ENCODE results near the gene NGFR.

The NGFR gene

DNA sequence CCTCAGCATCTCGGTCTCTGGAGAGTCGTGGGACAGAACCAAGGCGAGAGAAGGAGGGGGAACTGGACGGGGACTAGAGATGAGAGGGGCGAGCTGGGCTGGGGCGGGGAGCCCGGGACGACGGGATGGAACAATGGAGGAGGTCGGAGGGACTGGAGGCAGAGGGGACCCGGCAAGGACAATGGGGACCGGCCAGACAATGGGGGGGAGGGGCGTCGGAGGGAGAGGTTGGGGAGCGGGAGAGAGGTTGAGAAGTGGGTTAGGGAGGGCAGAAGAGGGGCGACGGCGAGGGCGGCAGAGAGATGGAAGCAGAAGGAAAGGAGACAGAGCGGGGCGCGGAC is 719 bp downstream of the NGFR start (continued):
- no peak for TF ChIP-seq ZNF658 (tag by site-specific recombination; IDR thresholded peaks at IDR 0.05)
- no peak for TF ChIP-seq ZNF10 (tag by site-specific recombination; IDR thresholded peaks at IDR 0.05)
- no peak for TF ChIP-seq ZNF169 (tag by site-specific recombination; IDR thresholded peaks at IDR 0.05)
- no peak for TF ChIP-seq ZNF768 (tag by site-specific recombination; IDR thresholded peaks at IDR 0.05)
- no peak for TF ChIP-seq ZNF324 (tag by site-specific recombination; IDR thresholded peaks at IDR 0.05)
- TF ChIP-seq WT1 (tag by site-specific recombination; IDR thresholded peaks at IDR 0.05): no peak

DNA sequence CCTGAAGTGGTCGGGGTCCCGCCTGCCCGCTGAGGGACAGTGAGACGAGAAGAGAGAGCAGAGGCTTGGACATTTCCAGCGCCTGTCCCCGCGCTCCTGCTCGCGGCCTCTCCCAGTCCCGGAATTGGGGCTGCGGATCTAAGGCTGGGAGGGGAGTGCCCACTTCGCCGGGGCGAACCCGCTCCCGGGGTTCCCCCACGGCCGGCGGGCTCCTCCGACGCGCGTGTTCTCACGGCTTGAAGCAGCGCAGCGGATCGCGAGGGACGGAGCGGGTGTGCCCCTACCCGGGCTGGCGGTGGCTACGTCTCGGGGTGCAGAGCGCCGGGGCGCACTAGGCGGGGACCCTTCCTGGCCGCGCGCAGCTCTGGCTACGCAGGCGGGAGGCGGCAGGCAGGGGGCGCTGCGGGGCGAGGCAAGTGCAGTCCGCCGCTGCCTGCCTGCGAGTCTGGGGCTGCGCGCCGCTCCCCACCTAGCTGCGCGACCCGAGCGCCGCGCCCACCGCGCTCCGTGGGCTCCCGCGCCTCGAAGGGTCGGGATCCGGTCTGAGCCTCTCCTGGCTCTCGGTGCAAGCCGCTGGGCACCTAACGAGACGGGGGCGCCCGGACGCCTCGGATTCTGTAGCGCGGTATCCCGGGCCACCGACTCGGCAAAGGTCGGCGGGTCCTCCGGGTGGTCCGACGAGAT is 1.2 kb downstream of the NGFR start:
- peaks cover 13% of the 10 kb centered on the region for H3K4me1 ChIP-seq (ENCODE audit: control insufficient read depth, insufficient read depth, low read length)
- ChIA-PET POLR2A (interaction anchor here (0.5 to 4.5 kb wide), 5 partner anchors 11 to 80 kb away, joined by 3 to 32 read pairs (median 3); no protein-coding TSS in a partner anchor), CTCF (interaction anchor here (0.6 to 4.5 kb wide), 25 partner anchors 9 to 503 kb away, joined by 3 to 59 read pairs (median 5); no protein-coding TSS in a partner anchor)
- peak overlapping the region; percentile 51 for H3K4me3 ChIP-seq (ENCODE audit: low read depth, low read length)
- no peaks in the 10 kb centered on the region for H3K36me3 ChIP-seq (ENCODE audit: control insufficient read depth in 2 of 2, insufficient read depth in 1 of 2, low read length in 2 of 2)
- H3K27ac ChIP-seq (ENCODE audit: extremely low read depth, low read depth, low read length): peak overlapping the region; percentile 27; the same call in 1 of the 2 replicates
- no peaks in the 10 kb centered on the region for H3K9me3 ChIP-seq (ENCODE audit: control insufficient read depth, insufficient read depth, low read depth, low read length)
- TF ChIP-seq, protein P1, sequence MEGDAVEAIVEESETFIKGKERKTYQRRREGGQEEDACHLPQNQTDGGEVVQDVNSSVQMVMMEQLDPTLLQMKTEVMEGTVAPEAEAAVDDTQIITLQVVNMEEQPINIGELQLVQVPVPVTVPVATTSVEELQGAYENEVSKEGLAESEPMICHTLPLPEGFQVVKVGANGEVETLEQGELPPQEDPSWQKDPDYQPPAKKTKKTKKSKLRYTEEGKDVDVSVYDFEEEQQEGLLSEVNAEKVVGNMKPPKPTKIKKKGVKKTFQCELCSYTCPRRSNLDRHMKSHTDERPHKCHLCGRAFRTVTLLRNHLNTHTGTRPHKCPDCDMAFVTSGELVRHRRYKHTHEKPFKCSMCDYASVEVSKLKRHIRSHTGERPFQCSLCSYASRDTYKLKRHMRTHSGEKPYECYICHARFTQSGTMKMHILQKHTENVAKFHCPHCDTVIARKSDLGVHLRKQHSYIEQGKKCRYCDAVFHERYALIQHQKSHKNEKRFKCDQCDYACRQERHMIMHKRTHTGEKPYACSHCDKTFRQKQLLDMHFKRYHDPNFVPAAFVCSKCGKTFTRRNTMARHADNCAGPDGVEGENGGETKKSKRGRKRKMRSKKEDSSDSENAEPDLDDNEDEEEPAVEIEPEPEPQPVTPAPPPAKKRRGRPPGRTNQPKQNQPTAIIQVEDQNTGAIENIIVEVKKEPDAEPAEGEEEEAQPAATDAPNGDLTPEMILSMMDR (tag by site-specific recombination; IDR thresholded peaks at IDR 0.05): peak; percentile 85
- TF ChIP-seq ZNF658 (tag by site-specific recombination; IDR thresholded peaks at IDR 0.05) (no peak), YY1 (tag by site-specific recombination; IDR thresholded peaks at IDR 0.05) (0 out of 2 replicates have a peak, but pooled peaks have one; percentile 22), SP3 (tag by site-specific recombination; IDR thresholded peaks at IDR 0.05) (peak; percentile 9), KLF1 (tag by site-specific recombination; IDR thresholded peaks at IDR 0.05) (peak; percentile 31; the same call in 1 of the 2 replicates), ZNF777 (tag by site-specific recombination; IDR thresholded peaks at IDR 0.05; ENCODE audit: borderline replicate concordance) (peak; percentile 57; the same call in 1 of the 2 replicates), ZNF324 (tag by site-specific recombination; IDR thresholded peaks at IDR 0.05) (no peak), ZNF433 (tag by site-specific recombination; IDR thresholded peaks at IDR 0.05; ENCODE audit: low read depth) (no peak), ZBTB20 (tag by site-specific recombination; IDR thresholded peaks at IDR 0.05) (peak; percentile 61), GLIS2 (tag by site-specific recombination; IDR thresholded peaks at IDR 0.05) (peak; percentile 56), ZNF561 (tag by site-specific recombination; IDR thresholded peaks at IDR 0.05; ENCODE audit: borderline replicate concordance) (peak; percentile 79; the same call in 1 of the 2 replicates), ZIC2 (tag by site-specific recombination; IDR thresholded peaks at IDR 0.05) (peak; percentile 46; the same call in 1 of the 2 replicates), ZNF791 (tag by site-specific recombination; IDR thresholded peaks at IDR 0.05) (no peak), ZNF76 (tag by site-specific recombination; IDR thresholded peaks at IDR 0.05; ENCODE audit: borderline replicate concordance, low read depth) (no peak), ZNF48 (tag by site-specific recombination; IDR thresholded peaks at IDR 0.05) (no peak), SETDB1 (IDR thresholded peaks at IDR 0.05; ENCODE audit: insufficient read length, low read length) (no peak), ZNF175 (tag by site-specific recombination; IDR thresholded peaks at IDR 0.05) (no peak), ZBTB17 (tag by site-specific recombination; IDR thresholded peaks at IDR 0.05) (peak; percentile 22; the same call in 1 of the 2 replicates), ZNF629 (tag by site-specific recombination; IDR thresholded peaks at IDR 0.05) (no peak), ZNF335 (tag by site-specific recombination; conservative IDR thresholded peaks at IDR 0.05) (peak; percentile 66; the same call in 1 of the 2 replicates)
- TF ChIP-seq, protein P2, sequence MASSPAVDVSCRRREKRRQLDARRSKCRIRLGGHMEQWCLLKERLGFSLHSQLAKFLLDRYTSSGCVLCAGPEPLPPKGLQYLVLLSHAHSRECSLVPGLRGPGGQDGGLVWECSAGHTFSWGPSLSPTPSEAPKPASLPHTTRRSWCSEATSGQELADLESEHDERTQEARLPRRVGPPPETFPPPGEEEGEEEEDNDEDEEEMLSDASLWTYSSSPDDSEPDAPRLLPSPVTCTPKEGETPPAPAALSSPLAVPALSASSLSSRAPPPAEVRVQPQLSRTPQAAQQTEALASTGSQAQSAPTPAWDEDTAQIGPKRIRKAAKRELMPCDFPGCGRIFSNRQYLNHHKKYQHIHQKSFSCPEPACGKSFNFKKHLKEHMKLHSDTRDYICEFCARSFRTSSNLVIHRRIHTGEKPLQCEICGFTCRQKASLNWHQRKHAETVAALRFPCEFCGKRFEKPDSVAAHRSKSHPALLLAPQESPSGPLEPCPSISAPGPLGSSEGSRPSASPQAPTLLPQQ (tag by site-specific recombination; IDR thresholded peaks at IDR 0.05): no peak
- TF ChIP-seq, protein P3, sequence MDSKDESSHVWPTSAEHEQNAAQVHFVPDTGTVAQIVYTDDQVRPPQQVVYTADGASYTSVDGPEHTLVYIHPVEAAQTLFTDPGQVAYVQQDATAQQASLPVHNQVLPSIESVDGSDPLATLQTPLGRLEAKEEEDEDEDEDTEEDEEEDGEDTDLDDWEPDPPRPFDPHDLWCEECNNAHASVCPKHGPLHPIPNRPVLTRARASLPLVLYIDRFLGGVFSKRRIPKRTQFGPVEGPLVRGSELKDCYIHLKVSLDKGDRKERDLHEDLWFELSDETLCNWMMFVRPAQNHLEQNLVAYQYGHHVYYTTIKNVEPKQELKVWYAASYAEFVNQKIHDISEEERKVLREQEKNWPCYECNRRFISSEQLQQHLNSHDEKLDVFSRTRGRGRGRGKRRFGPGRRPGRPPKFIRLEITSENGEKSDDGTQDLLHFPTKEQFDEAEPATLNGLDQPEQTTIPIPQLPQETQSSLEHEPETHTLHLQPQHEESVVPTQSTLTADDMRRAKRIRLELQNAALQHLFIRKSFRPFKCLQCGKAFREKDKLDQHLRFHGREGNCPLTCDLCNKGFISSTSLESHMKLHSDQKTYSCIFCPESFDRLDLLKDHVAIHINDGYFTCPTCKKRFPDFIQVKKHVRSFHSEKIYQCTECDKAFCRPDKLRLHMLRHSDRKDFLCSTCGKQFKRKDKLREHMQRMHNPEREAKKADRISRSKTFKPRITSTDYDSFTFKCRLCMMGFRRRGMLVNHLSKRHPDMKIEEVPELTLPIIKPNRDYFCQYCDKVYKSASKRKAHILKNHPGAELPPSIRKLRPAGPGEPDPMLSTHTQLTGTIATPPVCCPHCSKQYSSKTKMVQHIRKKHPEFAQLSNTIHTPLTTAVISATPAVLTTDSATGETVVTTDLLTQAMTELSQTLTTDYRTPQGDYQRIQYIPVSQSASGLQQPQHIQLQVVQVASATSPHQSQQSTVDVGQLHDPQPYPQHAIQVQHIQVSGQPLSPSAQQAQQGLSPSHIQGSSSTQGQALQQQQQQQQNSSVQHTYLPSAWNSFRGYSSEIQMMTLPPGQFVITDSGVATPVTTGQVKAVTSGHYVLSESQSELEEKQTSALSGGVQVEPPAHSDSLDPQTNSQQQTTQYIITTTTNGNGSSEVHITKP (tag by site-specific recombination; IDR thresholded peaks at IDR 0.05): 0 out of 2 replicates have a peak, but pooled peaks have one; percentile 79
- TF ChIP-seq, protein P4, sequence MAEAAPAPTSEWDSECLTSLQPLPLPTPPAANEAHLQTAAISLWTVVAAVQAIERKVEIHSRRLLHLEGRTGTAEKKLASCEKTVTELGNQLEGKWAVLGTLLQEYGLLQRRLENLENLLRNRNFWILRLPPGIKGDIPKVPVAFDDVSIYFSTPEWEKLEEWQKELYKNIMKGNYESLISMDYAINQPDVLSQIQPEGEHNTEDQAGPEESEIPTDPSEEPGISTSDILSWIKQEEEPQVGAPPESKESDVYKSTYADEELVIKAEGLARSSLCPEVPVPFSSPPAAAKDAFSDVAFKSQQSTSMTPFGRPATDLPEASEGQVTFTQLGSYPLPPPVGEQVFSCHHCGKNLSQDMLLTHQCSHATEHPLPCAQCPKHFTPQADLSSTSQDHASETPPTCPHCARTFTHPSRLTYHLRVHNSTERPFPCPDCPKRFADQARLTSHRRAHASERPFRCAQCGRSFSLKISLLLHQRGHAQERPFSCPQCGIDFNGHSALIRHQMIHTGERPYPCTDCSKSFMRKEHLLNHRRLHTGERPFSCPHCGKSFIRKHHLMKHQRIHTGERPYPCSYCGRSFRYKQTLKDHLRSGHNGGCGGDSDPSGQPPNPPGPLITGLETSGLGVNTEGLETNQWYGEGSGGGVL (tag by site-specific recombination; IDR thresholded peaks at IDR 0.05): peak; percentile 46

All from HEK293 (cell line).